Uterus (tissue), 2 donors: ENCODE results near the gene ARHGEF40.

Experiments used
- CTCF ChIP-seq, 4 experiments: fragments of 200-600 bp in 2 of 4; fragments of 450-650 bp in 2 of 4; sonication (generic) in 2 of 4; IDR thresholded peaks; one replicate each; pipeline ENCODE4 v1.5.1; 2016 to 2019; ENCODE audit warnings: antibody characterized with exemption in 4 of 4, mild to moderate bottlenecking in 2 of 4, moderate library complexity in 1 of 4
- POLR2A ChIP-seq, 2 donors: fragments of 450-650 bp; IDR thresholded peaks; one replicate each; pipeline ENCODE4 v1.6.1; 2016; ENCODE audit warnings: antibody characterized with exemption in 2 of 2, mild to moderate bottlenecking in 1 of 2, moderate library complexity in 1 of 2

- no peak for TF ChIP-seq CTCF (IDR thresholded peaks at IDR 0.05)
- no peak for TF ChIP-seq POLR2A (IDR thresholded peaks at IDR 0.05)
These were observed 2.8 kb downstream of the ARHGEF40 start for GRCh38 chr14:21072781-21073339.
